GM19372 (cell line): Measurements from ENCODE around the gene MISP.

ENCODE experiments used
- ATAC-seq: cut with Tn5 transposase; IDR thresholded peaks from one replicate; pipeline ENCODE4 v1.9.1; 2021; ENCODE audit warnings: mild to moderate bottlenecking, low read depth, moderate library complexity; ENCODE audit not compliant: unreplicated experiment

The MISP gene

GRCh38 chr19:769616-770015, 18.7 kb downstream of the MISP start:
- ATAC-seq, result no peak

DNA sequence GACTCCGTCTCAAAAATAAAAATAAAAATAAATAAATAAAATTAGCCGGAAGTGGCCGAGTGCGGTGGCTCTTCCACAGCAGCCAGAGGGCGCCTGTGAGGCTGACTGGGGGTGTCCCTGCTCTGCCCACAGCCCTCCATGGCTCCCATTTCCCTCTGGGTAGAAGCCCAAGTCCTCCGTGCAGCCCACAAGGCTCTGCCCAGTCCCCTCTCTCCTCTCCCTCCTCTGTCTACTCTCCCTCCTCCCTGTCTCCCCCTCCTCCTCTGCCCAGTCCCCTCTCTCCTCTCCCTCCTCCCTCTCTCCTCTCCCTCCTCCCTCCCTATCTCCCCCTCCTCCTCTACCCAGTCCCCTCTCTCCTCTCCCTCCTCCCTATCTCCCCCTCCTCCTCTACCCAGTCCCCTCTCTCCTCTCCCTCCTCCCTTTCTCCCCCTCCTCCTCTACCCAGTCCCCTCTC, 20.4 kb downstream of the MISP start:
- ATAC-seq, result no peak

DNA sequence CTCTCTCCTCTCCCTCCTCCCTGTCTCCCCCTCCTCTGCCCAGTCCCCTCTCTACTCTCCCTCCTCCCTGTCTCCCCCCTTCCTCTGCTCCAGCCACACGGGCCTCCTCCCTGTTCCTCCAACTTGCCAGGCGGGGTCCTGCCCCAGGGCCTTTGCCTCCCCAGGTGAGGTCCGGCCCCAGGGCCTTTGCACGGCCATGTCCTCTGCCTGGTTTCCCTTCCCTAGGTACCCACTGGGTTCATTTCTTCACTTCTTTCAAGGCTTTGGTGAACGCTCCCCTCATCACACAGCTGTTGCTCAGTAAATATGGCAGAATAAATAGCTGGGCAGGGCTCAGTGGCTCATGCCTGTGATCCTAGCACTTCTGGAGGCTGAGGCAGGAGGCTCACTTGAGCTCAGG, 21.2 kb downstream of the MISP start:
- ATAC-seq, result no peak

- ATAC-seq, result no peak
Observed at GRCh38 chr19:772730-773436, 22.0 kb downstream of the MISP start.

GRCh38 chr19:776549-776948, 25.6 kb downstream of the MISP start:
- no peak for ATAC-seq

DNA sequence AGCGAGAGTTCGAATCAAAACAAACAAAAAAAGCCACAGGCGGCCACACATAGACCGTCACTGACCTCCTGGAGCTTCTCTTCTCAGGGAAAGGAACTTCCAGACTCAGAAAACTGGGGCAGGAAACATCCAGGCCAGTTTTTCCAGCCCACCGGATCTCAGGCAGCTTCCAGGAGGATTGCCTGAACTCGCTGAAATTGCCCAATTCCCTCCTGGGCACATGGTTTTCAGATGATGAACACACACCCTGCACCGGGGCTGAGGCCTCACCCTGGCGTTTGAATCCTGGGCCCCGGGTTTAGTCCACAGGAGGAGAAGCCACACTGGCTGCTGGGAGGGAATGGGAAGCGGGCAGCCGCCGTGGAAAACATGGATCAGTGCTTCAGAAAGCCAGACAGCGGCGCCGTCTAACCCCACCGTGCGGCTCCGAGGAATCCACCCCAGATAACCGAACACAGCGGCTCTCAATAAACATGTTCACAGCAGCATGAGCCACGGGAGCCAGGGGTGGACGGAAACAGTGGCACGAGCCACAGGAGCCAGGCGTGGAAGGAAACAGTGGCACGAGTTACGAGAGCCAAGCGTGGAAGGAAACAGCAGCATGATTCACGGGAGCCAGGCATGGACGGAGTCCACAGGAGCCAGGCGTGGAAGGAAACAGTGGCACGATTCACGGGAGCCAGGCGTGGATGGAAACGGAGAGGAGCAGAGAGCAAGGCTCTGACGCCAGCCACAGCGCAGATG, 28.2 kb downstream of the MISP start:
- no peak for ATAC-seq

DNA sequence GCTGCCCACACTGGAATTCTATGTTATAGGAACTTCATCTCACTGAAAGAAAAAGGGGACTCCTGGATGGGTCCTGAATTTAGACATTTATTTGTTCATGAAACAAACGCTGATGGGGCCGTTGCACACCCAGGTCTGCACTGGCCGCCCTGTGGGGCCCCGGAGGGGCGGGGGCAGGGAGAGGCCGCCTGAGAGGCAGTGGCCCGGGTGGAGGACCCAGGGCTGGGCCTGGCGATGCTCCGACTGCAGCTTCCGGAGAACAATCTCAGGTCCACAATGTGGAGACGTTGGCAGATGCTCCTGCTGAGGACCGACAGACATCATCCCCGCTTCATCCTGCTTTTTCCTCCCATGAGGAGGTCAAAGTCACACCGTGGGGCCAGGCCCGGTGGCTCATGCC, 30.0 kb downstream of the MISP start:
- no peak for ATAC-seq

GRCh38 chr19:781800-782184, 30.9 kb downstream of the MISP start:
- ATAC-seq, result no peak

GRCh38 chr19:782185-782877, 31.4 kb downstream of the MISP start:
- ATAC-seq, result no peak

GRCh38 chr19:782878-783668, 32.2 kb downstream of the MISP start:
- no peak for ATAC-seq

DNA sequence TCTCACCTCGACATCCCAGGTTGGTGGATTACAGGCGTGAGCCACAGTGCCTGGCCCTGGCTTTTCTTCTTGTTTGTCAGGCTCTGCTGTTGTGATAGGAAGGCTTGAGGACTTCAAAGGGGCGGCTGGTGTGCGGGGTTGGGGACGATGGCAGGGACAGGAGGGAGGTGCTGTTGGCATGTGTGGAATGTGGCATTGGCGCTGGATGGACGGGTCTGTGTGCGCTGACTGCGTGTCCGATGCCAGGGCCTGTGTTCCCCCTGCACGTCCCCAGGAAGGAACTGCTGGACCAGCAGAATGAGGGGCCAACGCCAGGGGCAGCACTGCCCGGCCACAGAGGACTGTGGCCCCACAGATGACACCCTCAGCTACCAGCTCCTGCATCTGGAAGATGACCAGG, 33.6 kb downstream of the MISP start:
- no peak for ATAC-seq

DNA sequence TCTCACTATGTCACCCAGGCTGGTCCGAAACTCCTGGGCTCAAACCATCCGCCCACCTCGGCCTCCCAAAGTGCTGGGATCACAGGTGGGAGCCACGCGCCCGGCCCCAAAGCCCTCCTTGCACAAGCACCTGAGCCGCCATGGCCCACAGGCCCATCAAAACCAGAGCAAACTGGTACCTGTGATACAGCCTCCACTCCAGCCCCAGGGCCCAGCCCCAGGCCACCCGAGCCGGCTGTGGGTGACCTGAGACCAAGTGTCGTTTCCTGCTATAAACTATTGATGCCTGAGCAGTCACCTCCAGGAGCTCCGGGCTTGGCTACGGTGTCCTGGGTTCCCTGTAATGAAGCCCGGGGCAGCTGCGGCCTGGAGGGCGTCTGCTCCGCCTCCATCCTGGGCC, 36.6 kb downstream of the MISP start:
- ATAC-seq, result no peak

DNA sequence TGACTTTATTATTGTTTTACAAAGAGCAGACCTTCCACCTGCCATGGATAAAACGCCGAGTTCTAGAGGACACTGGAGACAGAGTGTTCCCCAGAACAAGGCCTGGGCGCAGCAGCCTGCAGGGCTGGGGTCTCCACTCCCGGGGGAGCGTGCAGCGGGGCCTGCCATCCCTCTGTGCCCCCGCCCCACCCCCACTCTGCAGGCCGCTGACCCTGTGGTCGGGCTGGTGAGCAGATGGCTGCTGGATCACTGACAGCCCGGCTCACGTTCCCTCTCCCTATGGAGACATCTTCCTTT, 37.7 kb downstream of the MISP start:
- no peak for ATAC-seq

DNA sequence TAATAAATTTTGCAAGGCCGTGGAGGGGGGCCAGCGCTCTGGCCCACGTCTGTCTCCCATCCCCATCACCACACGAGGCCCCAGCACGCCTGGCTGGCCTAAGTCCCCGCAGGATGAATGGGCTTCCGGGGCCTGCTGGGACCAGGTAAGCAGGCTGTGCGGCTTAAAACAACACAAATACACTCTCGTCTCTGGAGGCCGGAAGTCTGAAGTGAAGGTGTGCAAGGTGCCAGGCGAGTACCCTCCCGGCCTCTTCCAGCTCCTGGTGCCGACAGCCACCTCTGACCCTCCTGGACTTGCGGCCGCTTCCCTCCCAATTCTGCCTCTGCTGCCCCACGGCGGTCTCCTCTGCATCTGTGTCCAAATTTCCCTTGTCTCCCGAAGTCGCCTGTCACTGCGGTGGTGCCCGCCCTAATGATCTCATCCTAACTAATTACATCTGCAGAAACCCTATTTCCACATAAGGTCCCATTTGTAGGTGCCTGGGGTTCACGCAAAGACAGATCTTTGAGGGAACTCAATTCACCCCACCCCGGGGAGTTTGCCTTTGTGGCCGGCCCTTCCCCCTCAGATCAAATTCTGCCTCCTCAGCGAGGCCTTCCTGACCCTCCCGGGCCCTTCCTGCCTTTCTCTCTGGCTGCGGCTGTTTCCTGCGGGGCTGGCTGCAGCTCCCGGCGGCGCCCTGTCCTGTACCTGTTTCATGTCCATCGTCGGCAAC, 38.2 kb downstream of the MISP start:
- ATAC-seq, result no peak

DNA sequence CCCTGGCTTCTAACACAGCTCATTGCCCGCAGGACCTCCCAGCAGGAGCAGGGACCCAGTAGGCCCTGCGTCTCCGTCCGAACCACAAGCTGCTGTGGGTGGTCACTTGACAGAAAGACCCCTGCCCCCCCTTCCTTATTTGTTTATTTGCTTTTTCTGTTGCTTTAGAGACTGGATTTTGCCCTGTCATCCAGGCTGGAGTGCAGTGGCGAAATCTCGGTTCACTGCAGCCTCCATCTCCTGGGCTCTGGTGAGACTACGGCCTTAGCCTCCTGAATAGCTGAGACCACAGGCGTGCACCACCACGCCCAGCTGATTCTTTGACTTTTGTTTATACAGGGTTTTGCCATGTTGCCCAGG, 38.8 kb downstream of the MISP start:
- ATAC-seq, result no peak

DNA sequence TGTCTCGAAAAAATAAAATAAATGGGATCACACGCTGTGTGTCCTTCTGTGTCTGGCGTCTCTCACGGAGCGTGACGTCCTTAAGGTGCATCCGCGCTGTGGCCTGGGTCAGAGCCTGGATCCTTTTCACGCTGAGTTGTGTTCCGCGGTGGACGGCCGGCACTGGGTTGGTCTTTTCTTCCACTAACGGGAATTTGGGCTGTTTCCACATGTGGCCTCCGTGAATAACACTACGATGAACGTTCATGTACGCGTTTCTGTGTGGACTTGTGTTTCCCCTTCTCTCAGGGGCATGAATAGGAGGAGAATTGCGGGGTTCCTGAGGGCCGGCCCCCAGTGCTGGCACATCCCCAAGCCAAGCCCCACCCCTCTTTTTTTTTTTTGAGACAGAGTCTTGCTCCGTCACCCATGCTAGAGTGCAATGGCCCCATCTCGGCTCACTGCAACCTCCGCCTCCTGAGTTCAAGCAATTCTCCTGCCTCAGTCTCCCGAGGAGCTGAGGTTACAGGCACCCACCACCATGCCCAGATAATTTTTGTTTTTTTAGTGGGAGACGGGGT, 40.2 kb downstream of the MISP start:
- no peak for ATAC-seq

- ATAC-seq, result no peak
Observed at GRCh38 chr19:791567-792305, 40.8 kb downstream of the MISP start.

- no peak for ATAC-seq
Observed at GRCh38 chr19:792306-792885, 41.5 kb downstream of the MISP start.

DNA sequence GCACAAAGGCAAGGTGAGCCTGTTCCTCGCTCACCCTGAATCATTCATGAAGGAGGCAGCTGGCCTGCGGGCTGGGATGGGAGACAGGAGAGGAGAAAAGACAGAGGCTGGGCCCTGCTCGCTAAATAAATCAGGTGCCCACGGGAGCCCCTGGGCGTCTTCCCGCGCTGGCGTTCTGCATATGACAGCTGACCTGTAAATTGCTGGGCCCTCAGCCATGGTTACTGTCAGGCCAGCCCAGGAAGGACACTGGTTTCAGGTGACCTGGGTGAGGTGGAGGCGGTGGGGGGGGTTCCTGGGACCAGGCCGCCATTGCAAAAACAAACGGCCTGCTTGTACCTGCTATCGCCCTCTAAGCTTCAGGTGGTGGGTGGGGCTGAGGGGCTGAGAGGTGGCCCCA, 42.9 kb downstream of the MISP start:
- ATAC-seq, result no peak
